HCT116 (cell line): Measurements from ENCODE around the gene AQP9. TPM values are rescaled to one million over a fixed set of nuclear protein-coding genes. Genes with fewer than 3 reads are reported as not detected.

ENCODE experiments used
- ATAC-seq: fragments of 200-7000 bp; cut with Tn5 transposase; 2 replicates; pipeline ENCODE4 v1.9.1; 2020; ENCODE audit warnings: mild to moderate bottlenecking, moderate library complexity
- BruUV-seq: library from RNA; stranded (reverse); fragments of 400-500 nt; replicated peaks from 2 replicates; lab custom pipeline; 2021; lab: Mats Ljungman, UMichigan
- CTCF ChIA-PET: fragments of 300-600 bp; sonication (Branson Sonifier 250); formaldehyde crosslinking; loops from one replicate; lab custom pipeline; 2021; ENCODE audit warnings: antibody characterized with exemption; lab: Charles Lee
- POLR2A ChIA-PET: fragments of 300-600, 350-600 bp; sonication (Branson Sonifier 250); formaldehyde crosslinking; loops from one replicate; lab custom pipeline; 2021; ENCODE audit warnings: antibody characterized with exemption; lab: Charles Lee
- RAD21 ChIA-PET, 2 experiments: fragments of 300-600 bp; sonication (Branson Sonifier 250); formaldehyde crosslinking; loops; one replicate each; lab custom pipeline; 2023; ENCODE audit warnings: low total read pairs in 2 of 2; ENCODE audit not compliant: uncharacterized antibody in 2 of 2, unreplicated experiment in 2 of 2, low non-redundant PET in 1 of 2; lab: Charles Lee
- DNase-seq: peaks from one replicate; pipeline ENCODE4 v3.0.0-alpha.2; 2010; ENCODE audit warnings: low read depth, low spot score
- H2AFZ ChIP-seq: fragments of 200-600 bp; shearing (Covaris generic), sonication (generic); 2 replicates; pipeline ENCODE4 v1.6.1; 2017; ENCODE audit warnings: low read depth, mixed run types, mixed read lengths, antibody characterized with exemption, low read length; ENCODE audit not compliant: poor library complexity, severe bottlenecking
- H3K27ac ChIP-seq: 2 replicates; pipeline ENCODE4 v1.5.1; 2012; ENCODE audit warnings: low read depth, low read length
- H3K27me3 ChIP-seq: fragments of 200-600 bp; sonication (generic); 2 replicates; pipeline ENCODE4 v1.6.1; 2016; ENCODE audit warnings: mixed run types, low read length, mixed read lengths; ENCODE audit not compliant: insufficient read depth
- H3K36me3 ChIP-seq, 2 experiments: fragments of 200-500 bp in 1 of 2; fragments of 200-600 bp in 1 of 2; sonication (Bioruptor generic) in 1 of 2; sonication (generic) in 1 of 2; 2 replicates each; pipeline versions ENCODE4 v1.5.1 to v1.6.1; 2014 to 2016; ENCODE audit warnings: low read length in 2 of 2, inconsistent platforms in 1 of 2, mixed read lengths in 1 of 2, mixed run types in 1 of 2; ENCODE audit not compliant: insufficient read depth in 2 of 2, control insufficient read depth in 1 of 2
- H3K4me1 ChIP-seq, 2 experiments: fragments of 200-600 bp in 1 of 2; sonication (generic) in 1 of 2; 2 replicates each; pipeline versions ENCODE4 v1.5.1 to v1.6.1; 2012 to 2017; ENCODE audit warnings: low read length in 2 of 2, inconsistent platforms in 1 of 2, mild to moderate bottlenecking in 1 of 2, mixed read lengths in 1 of 2, mixed run types in 1 of 2, moderate library complexity in 1 of 2; ENCODE audit not compliant: insufficient read depth in 2 of 2, control insufficient read depth in 1 of 2
- H3K4me2 ChIP-seq: fragments of 200-600 bp; sonication (generic); 2 replicates; pipeline ENCODE4 v1.6.1; 2017; ENCODE audit warnings: mixed run types, low read length, mixed read lengths
- H3K4me3 ChIP-seq, 2 experiments: fragments of 200-600 bp in 1 of 2; sonication (generic) in 1 of 2; replicated peaks in 1 of 2; 2 replicates each; pipeline ENCODE4 v1.5.1; 2011 to 2016; ENCODE audit warnings: low read length in 2 of 2, control low read depth in 1 of 2, low read depth in 1 of 2, mild to moderate bottlenecking in 1 of 2, mixed read lengths in 1 of 2, mixed run types in 1 of 2
- H3K79me2 ChIP-seq: fragments of 200-600 bp; sonication (generic); 2 replicates; pipeline ENCODE4 v1.6.1; 2017; ENCODE audit warnings: mild to moderate bottlenecking, mixed run types, low read length, moderate library complexity, mixed read lengths; ENCODE audit not compliant: insufficient read depth
- H3K9ac ChIP-seq: fragments of 200-600 bp; sonication (generic); 2 replicates; pipeline ENCODE4 v1.6.1; 2016; ENCODE audit warnings: low read length, mixed read lengths
- H3K9me2 ChIP-seq: fragments of 200-600 bp; sonication (generic), shearing (Covaris generic); 2 replicates; pipeline ENCODE4 v1.6.1; 2017; ENCODE audit warnings: mixed run types, mild to moderate bottlenecking, moderate library complexity; ENCODE audit not compliant: insufficient read depth
- H3K9me3 ChIP-seq, 2 experiments: fragments of 200-500 bp in 1 of 2; fragments of 200-600 bp in 1 of 2; sonication (Bioruptor generic) in 1 of 2; sonication (generic) in 1 of 2; 2 replicates each; pipeline ENCODE4 v1.6.1; 2014 to 2017; ENCODE audit warnings: low read length in 2 of 2, mixed read lengths in 2 of 2, inconsistent platforms in 1 of 2, low read depth in 1 of 2, mild to moderate bottlenecking in 1 of 2, mixed run types in 1 of 2, moderate library complexity in 1 of 2; ENCODE audit not compliant: control insufficient read depth in 1 of 2, insufficient read depth in 1 of 2
- H4K20me1 ChIP-seq: fragments of 200-600 bp; sonication (generic), shearing (Covaris generic); 2 replicates; pipeline ENCODE4 v1.6.1; 2017; ENCODE audit warnings: mixed run types, mild to moderate bottlenecking, moderate library complexity; ENCODE audit not compliant: insufficient read depth
- ATF3 ChIP-seq: IDR thresholded peaks from 2 replicates; pipeline ENCODE4 v1.6.1; 2012
- CBX3 ChIP-seq: IDR thresholded peaks from 2 replicates; pipeline ENCODE4 v1.6.1; 2012; ENCODE audit warnings: low read depth
- CTCF ChIP-seq, 3 experiments: fragments of 200-600 bp in 1 of 3; sonication (generic) in 1 of 3; IDR thresholded peaks in 2 of 3; conservative IDR thresholded peaks in 1 of 3; 2 replicates each; pipeline ENCODE4 v1.5.1; 2012 to 2017; ENCODE audit warnings: low read depth in 2 of 3, low read length in 2 of 3, antibody characterized with exemption in 1 of 3, borderline replicate concordance in 1 of 3, control low read depth in 1 of 3, mild to moderate bottlenecking in 1 of 3, mixed read lengths in 1 of 3, mixed run types in 1 of 3, moderate library complexity in 1 of 3; ENCODE audit not compliant: insufficient read depth in 1 of 3
- EGR1 ChIP-seq: IDR thresholded peaks from 2 replicates; pipeline ENCODE4 v1.6.1; 2012; ENCODE audit warnings: low read depth
- ELF1 ChIP-seq: IDR thresholded peaks from 2 replicates; pipeline ENCODE4 v1.6.1; 2012; ENCODE audit warnings: low read depth, borderline replicate concordance
- EZH2phosphoT487 ChIP-seq: fragments of 200-600 bp; IDR thresholded peaks from 2 replicates; pipeline ENCODE4 v1.6.1; 2018; ENCODE audit warnings: antibody characterized with exemption, borderline replicate concordance
- FOSL1 ChIP-seq: IDR thresholded peaks from 2 replicates; pipeline ENCODE4 v1.6.1; 2012; ENCODE audit warnings: low read depth
- JUND ChIP-seq: IDR thresholded peaks from 2 replicates; pipeline ENCODE4 v1.6.1; 2012
- MAX ChIP-seq: IDR thresholded peaks from 2 replicates; pipeline ENCODE4 v1.6.1; 2012
- POLR2A ChIP-seq: IDR thresholded peaks from 2 replicates; pipeline ENCODE4 v1.7.0; 2011; ENCODE audit warnings: borderline replicate concordance; ENCODE audit not compliant: insufficient read depth, insufficient read length; ENCODE audit errors: extremely low read depth
- POLR2AphosphoS5 ChIP-seq: IDR thresholded peaks from 2 replicates; pipeline ENCODE4 v1.6.1; 2011; ENCODE audit warnings: mild to moderate bottlenecking, low read depth, low read length, moderate library complexity
- RAD21 ChIP-seq: IDR thresholded peaks from 2 replicates; pipeline ENCODE4 v1.6.1; 2012; ENCODE audit warnings: low read depth, mild to moderate bottlenecking
- REST ChIP-seq: IDR thresholded peaks from 2 replicates; pipeline ENCODE4 v1.6.1; 2012; ENCODE audit warnings: low read depth
- SIN3A ChIP-seq: IDR thresholded peaks from 2 replicates; pipeline ENCODE4 v1.6.1; 2012; ENCODE audit warnings: low read depth
- TCF7L2 ChIP-seq: IDR thresholded peaks from 2 replicates; pipeline ENCODE4 v1.7.0; 2011; ENCODE audit warnings: borderline replicate concordance, inconsistent platforms; ENCODE audit not compliant: insufficient read depth, insufficient read length; ENCODE audit errors: extremely low read depth
- YY1 ChIP-seq: IDR thresholded peaks from 2 replicates; pipeline ENCODE4 v1.6.1; 2011; ENCODE audit warnings: low read length, low read depth, moderate library complexity, mild to moderate bottlenecking; ENCODE audit not compliant: insufficient replicate concordance; ENCODE audit errors: extremely low read depth
- ZBTB33 ChIP-seq: IDR thresholded peaks from 2 replicates; pipeline ENCODE4 v1.6.1; 2011; ENCODE audit warnings: mild to moderate bottlenecking, low read length, moderate library complexity; ENCODE audit not compliant: insufficient replicate concordance; ENCODE audit errors: extremely low read depth
- ZFX ChIP-seq: fragments of 450-650 bp; IDR thresholded peaks from 2 replicates; pipeline ENCODE4 v1.6.1; 2017
- ZNF274 ChIP-seq: fragments of 200-500 bp; sonication (Bioruptor generic); IDR thresholded peaks from 2 replicates; pipeline ENCODE4 v1.6.1; 2014; ENCODE audit warnings: mild to moderate bottlenecking, low read depth, low read length, inconsistent platforms
- intact Hi-C: fragments of 100-400 bp; cut with micrococcal nuclease; formaldehyde crosslinking; loops from 2 replicates; pipeline ENCODE4 v1.10.0; 2022
- total RNA-seq: library from RNA; stranded (reverse); gene quantifications from one replicate; pipeline ENCODE4 v1.2.1, GENCODE V29; 2021; ENCODE audit not compliant: unreplicated experiment

AQP9 gene
- total RNA-seq, 1 experiment from 2014 or later: 0.12 TPM

GRCh38 chr15:58203537-58203936, 65.4 kb downstream of the AQP9 start:
- ChIA-PET POLR2A (interaction anchor here (0.6 kb wide), 1 partner anchor 267 kb away, joined by 3 read pairs; no protein-coding TSS in a partner anchor), RAD21 (no interaction called here), CTCF (interaction anchor here (1.0 kb wide), 1 partner anchor 9 kb away, joined by 3 read pairs; no protein-coding TSS in a partner anchor)
- H3K4me2 ChIP-seq: no peak overlapping the region
- no peaks in the 10 kb centered on the region for H3K9me3 ChIP-seq
- no peak overlapping the region for H3K27ac ChIP-seq
- no peaks in the 10 kb centered on the region for H3K79me2 ChIP-seq
- BruUV-seq: no TSS peak
- H4K20me1 ChIP-seq: no peaks in the 10 kb centered on the region
- no peak for TF ChIP-seq EGR1
- no peak for TF ChIP-seq RAD21
- TF ChIP-seq ATF3: no peak
- TF ChIP-seq ZBTB33: no peak
- TF ChIP-seq REST: no peak
- no peak for TF ChIP-seq POLR2A
- no peak for TF ChIP-seq EZH2phosphoT487
- no peak for TF ChIP-seq ZFX
- no peak for TF ChIP-seq SIN3A
- TF ChIP-seq TCF7L2: no peak
- TF ChIP-seq ELF1: no peak
- TF ChIP-seq ZNF274: no peak
- TF ChIP-seq POLR2AphosphoS5: no peak
- no peak for TF ChIP-seq FOSL1
- TF ChIP-seq YY1: no peak
- no peak for TF ChIP-seq CTCF (IDR thresholded peaks at IDR 0.05 in 2 of 3, conservative IDR thresholded peaks at IDR 0.05 in 1 of 3; ENCODE audit: borderline replicate concordance in 1 of 3, insufficient read depth in 1 of 3, low read depth in 2 of 3, low read length in 2 of 3)
- no peak for TF ChIP-seq MAX
- no peak for TF ChIP-seq JUND
- no peak for TF ChIP-seq CBX3
- intact Hi-C loops: no loop called here
- H3K36me3 ChIP-seq: no peaks in the 10 kb centered on the region
- H2AFZ ChIP-seq: no peak overlapping the region
- H3K4me1 ChIP-seq: no peaks in the 10 kb centered on the region
- no peaks in the 10 kb centered on the region for H3K9me2 ChIP-seq
- no peak for ATAC-seq
- no peak overlapping the region for H3K4me3 ChIP-seq
- no peak overlapping the region for H3K9ac ChIP-seq
- H3K27me3 ChIP-seq: no peaks in the 10 kb centered on the region
- DNase-seq: no peak
